NOMO-1 (cell line): ENCODE measurements around the gene CEP97.
A peak's percentile ranks its signal among the peaks of the same experiment; 100 is the strongest.
"Not testable (repeated sequence)": the region's sequence is repeated elsewhere in the genome, so short reads cannot be mapped to it uniquely, and the experiment has no call there.

ENCODE experiments used
- DNase-seq, 2 experiments: peaks; one replicate each; lab custom pipeline; 2025; ENCODE audit not compliant: unreplicated experiment in 2 of 2; lab: John Stamatoyannopoulos, UW

Gene CEP97

DNA sequence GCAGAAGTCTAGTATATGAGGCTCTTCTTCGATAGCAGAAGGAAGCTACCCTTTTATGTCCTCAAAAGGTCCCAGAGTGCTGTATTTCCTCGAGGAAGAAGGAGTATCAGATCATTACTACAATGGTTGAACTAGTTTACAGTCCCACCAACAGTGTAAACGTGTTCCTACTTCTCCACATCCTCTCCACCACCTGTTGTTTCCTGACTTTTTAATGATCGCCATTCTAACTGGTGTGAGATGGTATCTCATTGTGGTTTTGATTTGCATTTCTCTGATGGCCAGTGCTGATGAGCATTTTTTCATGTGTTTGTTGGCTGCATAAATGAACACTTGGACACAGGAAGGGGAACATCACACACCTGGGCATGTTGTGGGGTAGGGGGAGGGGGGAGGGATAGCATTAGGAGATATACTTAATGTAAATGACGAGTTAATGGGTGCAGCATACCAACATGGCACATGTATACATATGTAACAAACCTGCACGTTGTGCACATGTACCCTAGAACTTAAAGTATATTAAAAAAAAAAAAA, 53.4 kb downstream of the CEP97 start:
- not testable (repeated sequence) for DNase-seq

DNA sequence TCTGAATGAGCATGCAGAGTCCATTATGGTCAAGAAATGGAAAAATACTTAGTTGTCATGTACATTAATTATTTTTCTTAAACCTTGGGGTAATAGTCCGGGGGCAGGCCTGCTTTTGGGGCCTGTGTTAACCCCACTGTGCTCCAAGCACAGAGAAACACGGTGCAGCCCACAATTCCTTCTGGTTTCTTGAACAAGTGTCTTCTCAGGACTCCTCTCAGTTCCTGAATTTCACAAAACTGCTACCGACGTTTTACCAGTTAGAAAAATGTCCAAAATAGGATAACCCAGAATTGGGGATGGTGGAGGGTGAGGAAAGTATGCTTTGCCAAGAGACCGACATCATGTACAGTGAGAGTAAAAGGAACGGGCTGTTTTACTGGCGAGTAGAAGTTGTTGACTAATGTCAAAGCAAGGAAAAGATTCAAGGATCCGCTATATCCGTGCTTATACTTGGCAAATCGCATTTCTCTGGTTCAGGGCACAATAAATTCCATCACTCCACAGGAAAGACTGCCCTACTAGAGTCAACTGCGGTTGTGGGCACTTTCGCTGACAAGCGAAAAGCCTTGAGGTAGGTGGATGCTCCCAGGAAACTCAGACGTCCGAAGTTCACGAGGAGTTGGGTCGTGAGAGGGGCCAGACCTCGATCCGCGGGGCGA, 54.1 kb downstream of the CEP97 start:
- DNase-seq = peak in 1 of 2 experiments; percentile 32

DNA sequence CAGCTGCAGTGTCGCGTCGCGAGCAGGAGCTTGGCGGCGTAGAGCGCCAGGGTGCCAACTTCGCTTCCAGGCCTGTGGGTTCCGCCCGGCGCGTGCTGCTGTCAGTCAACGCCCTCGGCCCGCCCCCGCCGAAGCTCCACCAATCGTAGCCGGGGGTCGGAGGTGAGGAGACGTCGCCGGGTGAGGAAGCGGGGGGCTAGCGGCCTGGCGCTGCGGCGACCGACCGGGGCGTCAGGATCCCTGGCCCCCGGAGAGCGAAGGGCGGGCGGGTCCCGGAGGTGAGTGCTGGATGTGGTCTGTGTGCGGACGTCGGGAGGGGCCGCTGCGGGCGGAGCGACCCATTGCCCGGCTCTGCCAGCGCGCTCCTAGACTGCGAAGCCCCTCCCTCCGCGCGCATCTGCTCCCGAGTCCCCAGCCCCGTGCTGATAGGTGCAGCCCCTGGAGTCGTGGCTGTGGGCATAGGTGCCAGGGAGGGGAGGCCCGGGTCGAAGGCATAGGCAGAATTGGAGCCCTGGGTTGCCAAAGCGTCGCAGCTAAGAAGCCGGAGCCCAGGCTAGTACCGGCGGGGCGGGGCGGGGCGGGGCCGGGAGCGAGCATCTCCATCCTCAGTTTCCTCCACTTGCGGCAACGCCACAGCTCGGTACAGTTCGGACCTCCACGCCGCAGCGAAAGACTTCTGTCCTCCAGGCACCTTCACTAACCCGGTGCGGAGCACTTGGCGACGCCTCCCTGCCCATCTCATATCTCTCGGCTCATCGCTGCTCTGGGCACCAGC, 54.8 kb downstream of the CEP97 start, which contains the start of gene NXPE3:
TSS of gene NXPE3 (plus strand) at position 165 of the 775 bp plus-strand sequence. CDS start 6,386 bp downstream, outside the sequence.
- peak; percentile 80 to 90 for DNase-seq

DNA sequence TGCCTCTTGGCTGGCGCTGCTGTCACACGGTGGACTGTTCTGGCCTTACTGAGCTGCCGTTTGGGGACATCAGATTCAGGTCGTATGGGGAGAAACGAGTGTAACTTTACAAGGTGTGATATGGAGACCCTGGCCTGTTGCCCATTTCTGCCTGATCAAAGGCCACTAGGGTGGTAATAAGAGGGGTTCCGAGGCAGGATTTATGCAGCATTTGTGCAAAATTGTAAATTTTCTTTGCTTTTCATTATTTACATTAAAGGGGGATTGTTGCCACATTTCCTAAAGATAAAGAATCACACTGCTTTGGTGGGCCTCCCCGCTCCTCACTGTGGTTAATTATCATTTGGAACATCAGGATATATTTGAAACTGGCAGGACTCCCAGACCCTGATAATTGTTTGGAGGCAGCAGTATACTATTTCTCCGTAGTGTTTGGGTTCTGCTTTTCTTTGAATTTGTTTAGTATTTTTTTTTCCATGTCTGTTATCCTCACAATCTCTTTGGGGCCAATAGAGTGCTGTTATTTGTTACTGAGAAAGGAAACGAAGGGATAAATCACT, 55.5 kb downstream of the CEP97 start:
- DNase-seq = no peak

DNA sequence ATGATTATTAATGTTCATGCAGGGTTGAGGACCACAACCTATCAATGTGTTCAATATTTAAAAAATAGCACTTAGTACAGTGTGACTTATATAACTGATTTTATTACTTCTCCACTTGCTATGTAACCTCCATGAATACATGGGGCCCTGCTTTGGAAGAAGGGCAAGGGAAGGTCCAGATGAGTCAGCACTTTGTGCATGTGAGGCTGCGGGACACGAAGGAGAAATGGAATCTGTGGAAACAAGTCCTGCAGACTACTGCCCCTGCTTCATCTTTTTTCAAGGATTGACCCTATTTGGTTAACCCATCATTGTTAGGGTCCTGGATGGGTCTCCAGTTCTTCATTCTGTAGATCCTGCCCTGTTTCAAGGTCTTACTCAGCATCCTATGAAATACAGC, 56.2 kb downstream of the CEP97 start:
- no peak for DNase-seq

DNA sequence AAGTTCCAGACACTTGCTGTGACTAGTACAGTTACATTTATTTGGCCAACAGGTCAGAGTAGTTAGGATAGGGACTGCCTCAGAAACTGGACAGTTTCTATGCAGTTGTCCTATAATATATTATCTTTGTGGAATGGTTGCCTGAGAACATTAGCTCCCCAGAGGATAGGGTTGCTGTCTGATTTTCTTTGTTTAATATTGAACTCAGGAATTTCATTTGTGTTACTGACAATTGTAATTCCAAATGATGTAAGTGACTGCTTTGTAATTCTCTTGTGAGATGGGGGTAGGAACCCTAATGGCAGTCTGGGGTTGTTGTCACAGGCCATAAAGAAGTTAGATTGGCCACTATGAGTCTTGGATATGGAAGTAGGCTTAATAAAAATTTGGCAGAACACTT, 56.8 kb downstream of the CEP97 start:
- no peak for DNase-seq

DNA sequence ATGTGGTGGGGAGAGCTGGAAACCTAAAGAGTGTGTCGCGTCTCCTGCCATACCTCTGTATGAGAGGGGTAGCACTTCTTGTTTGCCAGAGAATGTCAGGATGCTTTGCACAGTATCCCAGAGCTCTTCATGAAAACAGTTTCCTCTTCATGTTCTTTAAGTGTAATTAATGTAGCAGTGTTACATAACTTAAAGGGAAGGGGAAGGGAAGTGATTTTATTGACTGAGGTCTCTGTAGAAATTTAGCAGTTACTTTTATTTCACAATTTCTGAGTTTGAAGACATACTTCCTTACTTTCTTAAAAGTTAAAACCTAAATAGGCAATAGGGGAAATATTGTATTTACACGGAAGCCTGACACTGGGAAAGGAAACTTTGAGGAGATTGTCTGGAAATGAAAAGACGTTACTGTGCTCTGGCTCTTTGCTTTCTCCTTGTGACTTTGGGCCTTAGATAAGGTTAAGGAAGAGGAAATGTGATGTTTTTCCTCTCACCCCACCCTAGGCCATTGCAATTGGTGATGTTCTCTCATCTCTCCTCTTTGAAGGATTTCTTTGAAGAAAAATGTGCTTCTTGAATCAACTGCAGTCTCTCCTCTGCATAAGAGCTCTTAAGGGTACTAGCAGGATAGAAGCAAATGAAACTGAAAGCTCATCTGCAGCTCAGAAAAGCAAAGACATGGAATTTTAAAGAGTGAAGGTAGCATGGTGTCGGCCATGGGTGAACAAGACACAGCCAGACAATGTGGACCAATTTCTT, 60.6 kb downstream of the CEP97 start:
- DNase-seq = peak; percentile 71 to 98

DNA sequence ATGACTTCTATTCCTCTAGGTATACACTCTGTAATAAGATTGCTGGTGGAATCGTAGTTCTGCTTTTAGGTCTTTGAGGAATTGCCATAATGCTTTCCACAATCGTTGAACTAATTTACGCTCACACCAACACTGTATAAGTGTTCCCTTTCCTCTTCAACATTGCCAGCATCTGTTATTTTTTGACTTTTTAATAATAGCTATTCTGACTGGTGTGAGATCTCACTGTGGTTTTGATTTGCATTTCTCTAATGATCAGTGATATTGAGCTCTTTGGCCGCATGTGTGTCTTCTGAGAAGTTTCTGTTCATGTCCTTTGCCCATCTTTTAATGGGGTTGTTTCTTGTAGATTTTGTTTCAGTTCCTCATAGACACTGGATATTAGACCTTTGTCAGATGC, 67.4 kb downstream of the CEP97 start:
- peak in 1 of 2 experiments; percentile 55 for DNase-seq

DNA sequence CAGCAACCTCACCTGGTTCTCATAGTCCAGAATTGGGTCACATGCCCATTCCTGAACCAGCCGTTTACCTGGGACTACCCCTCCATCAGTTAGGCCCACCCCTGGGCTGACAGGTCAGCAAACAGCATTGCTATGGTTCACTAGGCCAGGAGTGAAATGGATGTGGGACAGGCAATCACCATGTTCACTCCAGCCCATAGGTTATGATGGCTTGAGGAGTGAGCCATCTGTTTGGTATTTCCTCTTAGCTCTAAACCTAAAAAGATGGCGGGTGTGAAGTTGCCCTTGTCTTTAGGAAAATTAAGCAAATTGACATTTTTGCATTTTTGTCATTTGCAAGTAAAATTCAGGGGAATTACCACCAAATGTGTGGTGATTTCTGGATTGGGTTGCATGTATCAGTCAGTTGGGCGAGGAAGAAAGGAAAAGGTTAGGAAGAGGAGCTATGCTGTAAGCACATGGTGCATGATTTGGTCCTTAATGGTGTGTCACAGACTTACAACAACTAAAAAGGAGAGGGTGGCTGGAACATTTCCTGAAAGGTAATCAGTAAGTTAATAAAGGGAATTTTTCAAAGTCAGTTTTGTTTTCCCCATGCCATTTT, 71.8 kb downstream of the CEP97 start:
- DNase-seq = no peak

DNA sequence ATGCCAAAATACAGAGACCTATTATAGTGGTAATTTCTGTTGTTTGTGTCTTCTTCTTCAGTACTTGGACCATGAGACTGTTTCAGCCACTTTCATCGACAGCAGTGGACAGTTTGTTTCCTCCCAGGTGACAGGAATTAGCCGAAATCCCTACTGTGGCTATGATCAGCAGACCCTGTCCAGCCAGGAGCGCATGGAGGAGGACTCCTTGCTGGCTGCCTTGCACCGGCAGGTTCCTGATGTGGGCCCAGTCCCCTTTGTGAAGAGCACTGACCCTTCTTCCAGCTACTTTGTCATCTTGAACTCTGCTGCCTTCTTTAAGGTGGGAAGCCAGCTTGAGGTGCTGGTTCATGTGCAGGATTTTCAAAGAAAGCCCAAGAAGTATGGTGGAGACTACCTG, 76.8 kb downstream of the CEP97 start:
- DNase-seq = no peak

DNA sequence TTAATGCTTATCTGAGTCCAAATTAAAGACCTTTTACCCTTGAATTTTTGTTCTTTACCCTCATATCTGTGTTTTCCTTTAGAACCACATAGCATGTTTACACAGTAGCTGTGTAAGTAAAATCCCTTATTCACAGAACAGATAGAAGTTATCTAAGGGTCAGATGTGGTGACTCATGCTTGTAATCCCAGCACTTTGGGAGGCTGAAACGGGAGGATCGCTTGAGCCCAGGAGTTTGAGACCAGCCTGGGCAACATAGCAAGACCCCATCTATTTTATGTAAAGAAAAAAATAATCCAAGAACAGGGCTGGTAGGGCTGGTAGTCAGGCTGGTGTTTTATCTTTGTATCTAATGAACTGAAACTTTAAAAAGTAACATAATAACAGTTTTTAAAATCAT, 77.8 kb downstream of the CEP97 start:
- no peak for DNase-seq

DNA sequence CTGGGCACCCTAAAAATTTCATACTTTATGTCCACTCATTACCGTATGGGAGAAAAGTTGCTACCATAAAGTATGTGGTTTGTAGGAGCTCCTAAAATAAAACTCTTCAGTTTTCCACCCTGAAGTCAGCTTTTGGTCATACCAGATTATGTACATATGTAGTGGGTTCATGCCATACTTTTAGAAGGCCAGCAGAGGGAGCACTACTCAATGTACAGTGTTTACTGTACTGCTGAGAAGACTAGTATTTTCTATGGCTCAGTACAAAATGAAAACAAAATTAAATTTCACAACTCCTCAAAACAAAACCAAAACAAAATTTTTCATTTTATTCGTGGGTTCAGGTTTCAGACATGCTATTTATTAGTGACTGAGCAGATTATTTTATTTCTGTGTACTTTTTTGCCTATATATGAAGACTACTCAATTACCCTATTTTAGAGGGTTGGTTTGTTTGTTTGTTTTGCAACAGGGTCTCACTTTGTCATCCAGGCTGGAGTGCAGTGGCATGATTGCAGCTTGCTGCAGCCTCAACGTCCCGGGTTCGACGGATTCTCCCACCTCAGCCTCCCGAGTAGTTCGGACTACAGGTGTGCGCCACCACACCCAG, 78.9 kb downstream of the CEP97 start:
- peak in 1 of 2 experiments; percentile 75 for DNase-seq

DNA sequence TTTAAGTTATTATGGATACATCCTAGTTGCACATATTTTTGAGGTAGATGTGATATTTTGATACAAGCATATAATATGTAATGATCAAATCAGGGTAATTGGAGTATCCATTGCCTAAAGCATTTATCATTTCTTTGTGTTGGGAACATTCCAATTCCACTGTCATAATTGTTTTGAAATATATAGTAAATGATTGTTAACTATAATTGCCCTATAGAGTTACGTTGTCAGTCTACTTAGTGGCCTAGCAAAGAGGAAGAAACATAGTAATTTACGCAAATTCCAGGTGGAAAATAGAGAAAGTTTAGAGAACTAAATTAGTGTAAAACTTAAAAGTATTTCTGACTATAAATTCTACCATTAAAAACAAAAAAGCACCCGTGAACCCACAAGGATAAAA, 79.5 kb downstream of the CEP97 start:
- no peak for DNase-seq

DNA sequence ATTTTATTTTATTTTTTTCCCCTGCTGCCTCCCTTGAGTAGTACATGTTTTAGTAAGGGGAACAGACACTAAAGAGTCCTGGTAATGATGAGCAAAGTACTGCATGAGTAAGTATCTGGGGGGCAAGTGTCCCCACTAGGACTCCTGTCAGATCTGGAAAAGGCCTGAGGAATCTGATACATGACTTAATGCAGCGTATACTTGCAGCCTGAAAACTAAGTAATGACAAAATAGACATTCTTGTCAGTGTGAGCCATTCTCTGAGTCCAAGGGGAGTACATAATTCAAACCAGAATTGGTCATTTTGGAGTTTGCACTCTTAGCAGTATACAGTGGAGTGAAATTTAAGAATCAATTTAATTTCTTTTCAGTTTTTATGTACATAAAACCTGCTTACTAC, 82.1 kb downstream of the CEP97 start:
- no peak for DNase-seq

DNA sequence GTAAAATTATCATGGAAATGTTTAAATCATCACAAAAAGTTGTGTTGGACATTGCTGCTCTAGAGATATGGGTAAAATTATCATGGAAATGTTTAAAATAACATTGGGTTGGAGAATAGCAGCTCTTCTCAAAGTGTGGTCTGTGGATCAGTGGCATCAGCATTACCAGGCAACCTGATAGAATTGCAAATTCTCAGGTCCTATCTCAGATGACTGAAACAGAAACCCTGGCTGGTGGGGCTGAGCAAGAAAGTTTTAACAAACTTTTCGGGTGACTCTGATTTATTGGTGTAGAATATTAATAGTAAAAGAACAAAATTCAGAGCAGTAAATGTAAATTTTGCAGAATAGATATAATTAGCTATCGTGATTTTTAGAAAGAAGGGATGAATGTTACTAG, 83.5 kb downstream of the CEP97 start:
- no peak for DNase-seq

DNA sequence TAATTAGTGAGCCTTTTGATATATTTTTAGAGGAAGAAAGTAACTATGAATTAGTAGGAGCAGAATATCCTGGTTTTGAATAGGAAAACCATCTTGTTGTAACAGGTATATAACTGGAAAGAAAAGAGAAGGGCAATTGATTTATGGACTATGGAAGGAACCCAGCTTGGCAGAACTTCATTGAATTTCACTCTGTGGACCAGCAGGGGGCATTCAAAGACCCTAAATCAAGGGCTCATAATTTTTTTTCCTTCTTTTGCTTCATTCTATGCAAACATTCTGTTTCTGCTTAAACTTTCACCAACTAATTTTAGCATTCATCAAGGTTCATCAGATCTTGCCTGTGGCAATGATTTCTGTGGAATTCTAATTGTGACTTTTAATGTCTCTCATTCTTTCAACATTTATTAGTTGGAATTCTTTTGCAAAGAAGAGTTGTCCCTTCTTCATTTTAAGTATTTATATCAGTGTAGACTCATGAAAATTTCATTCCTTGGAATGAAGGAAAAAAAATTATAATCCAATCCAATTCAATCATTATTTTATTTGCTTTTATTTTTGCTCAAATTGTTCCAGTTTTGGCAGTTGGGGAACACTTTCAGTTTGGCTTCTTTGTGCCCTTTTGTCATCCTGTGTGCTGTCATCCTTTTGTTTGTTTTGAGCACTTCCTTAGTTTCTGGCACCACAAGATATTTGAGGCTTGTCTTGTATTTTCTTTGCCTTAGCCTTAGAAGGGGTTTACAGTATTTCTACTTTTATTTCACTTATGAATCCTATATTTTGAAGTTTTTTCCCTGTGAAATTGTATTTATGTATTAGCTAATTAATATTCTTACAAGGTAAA, 85.0 kb downstream of the CEP97 start:
- peak; percentile 62 to 73 for DNase-seq

DNA sequence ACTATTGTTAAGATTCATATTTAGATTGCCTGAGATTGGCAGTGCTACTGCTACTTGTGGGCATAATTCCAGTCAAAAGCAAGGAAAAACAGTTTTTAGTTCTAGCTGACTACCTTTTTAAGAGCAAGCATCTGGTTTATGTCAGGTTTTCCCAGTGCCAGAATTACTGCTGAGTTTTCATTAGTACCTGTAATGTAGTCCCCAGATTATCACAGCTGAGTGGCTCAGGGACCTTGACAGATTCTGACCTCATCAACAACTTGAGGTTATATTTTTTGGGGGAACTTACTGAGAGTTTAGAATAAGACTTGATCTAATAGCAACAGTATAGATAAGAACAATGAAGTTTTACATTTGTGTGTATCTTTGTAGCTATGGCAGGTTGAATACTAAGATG, 85.6 kb downstream of the CEP97 start:
- DNase-seq = no peak

DNA sequence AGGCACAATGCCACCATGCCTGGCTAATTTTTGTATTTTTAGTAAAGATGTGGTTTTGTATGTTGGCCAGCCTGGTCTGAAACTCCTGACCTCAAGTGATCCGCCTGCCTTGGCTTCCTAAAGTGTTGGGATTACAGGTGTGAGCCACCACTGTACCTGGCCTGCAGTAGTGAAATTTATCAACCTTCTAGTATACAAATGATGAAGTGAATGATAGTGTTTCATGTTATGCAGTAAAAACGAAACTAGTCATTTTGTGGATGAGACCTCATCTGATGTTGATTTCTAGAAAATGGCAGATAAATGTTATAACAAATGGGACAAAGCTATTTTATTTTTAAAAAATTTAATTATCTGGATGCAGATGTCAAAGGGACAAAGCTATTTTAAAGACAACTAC, 87.5 kb downstream of the CEP97 start:
- DNase-seq = no peak

DNA sequence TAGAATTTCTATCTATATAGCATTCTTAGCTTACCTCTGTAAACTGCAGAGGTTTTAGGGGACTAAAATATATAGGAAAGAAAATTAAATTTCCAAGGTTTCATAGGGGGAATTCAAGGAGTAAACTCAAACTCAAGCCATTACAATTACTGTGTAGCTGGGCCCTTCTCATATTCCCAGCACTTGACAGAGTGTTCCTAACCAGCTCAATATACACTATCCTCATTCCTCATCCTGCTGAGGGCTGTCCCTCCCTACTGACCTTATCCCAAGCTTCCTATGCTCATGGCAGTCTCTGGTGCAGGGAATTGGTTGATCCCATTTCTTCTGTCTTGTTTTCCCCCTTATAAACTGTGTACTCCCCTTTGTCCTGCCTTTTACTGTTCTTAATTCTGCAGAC, 88.5 kb downstream of the CEP97 start:
- DNase-seq = no peak
